ENCODE measurements around the gene NXPH2. TPM values are rescaled to one million over a fixed set of nuclear protein-coding genes. Genes with fewer than 3 reads are reported as not detected.
"Not testable (repeated sequence)": the region's sequence is repeated elsewhere in the genome, so short reads cannot be mapped to it uniquely, and the experiment has no call there.

Gene NXPH2
- total RNA-seq, 1 donor from 2014 or later, result not detected

- intact Hi-C loops (cut with DNase I), result no loop called here
- DNase-seq (no peak), ATAC-seq (ENCODE audit: poor library complexity) (no peak)
Observed at GRCh38 chr2:138658187-138658894, 121.8 kb downstream of the NXPH2 start.

- ATAC-seq (ENCODE audit: poor library complexity), result no peak
- intact Hi-C loops (cut with DNase I), result no loop called here
- no peak for DNase-seq
Observed at GRCh38 chr2:138654146-138654545, 126.0 kb downstream of the NXPH2 start.

GRCh38 chr2:138652378-138652777, 127.8 kb downstream of the NXPH2 start:
- DNase-seq, result no peak
- intact Hi-C loops (cut with DNase I), result no loop called here
- no peak for ATAC-seq (ENCODE audit: poor library complexity)

DNA sequence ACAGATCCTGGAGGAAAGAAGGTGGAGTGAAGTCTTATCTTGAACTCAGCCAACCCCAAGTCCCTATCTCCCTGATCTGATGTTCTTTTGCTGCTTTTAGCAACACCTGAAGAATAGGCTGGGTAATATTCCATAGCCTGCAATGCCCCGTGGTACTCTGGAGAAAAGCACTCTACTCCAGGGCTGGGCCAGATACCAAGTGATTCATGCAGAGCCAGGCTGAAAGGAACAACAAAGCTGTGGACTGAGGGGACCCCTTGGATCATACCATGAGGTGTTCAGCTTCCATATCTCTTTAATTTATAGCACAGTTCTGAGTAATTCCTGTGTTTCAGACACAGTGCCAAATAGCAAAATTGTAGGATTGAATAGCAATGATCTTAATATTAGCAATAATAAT, 130.6 kb downstream of the NXPH2 start:
- ATAC-seq (ENCODE audit: poor library complexity), result no peak
- intact Hi-C loops (cut with DNase I), result no loop called here
- DNase-seq, result no peak

- DNase-seq (no peak), ATAC-seq (ENCODE audit: poor library complexity) (no peak)
- intact Hi-C loops (cut with DNase I), result no loop called here
Observed at GRCh38 chr2:138648606-138649005, 131.6 kb downstream of the NXPH2 start.

DNA sequence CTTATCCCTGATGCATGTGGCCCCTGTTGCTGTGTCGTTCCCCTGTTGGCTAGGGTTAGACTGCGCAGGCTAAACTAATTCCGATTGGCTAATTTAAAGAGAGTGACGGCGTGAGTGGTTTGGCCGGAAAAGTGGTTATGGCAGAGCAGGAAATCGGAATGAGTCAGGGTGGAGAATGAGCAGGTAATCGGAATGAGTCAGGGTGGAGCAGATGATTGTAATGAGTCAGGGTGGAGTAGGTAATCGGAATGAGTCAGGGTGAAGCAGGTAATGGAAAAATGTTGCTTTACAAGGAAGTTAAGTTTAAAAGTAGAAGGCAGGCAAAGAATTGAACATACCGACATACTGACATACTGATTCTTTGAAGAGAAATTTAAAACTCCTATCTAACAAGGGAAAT, 135.4 kb downstream of the NXPH2 start:
- intact Hi-C loops (cut with DNase I); DNase-seq; ATAC-seq (ENCODE audit: poor library complexity): not testable (repeated sequence)

DNA sequence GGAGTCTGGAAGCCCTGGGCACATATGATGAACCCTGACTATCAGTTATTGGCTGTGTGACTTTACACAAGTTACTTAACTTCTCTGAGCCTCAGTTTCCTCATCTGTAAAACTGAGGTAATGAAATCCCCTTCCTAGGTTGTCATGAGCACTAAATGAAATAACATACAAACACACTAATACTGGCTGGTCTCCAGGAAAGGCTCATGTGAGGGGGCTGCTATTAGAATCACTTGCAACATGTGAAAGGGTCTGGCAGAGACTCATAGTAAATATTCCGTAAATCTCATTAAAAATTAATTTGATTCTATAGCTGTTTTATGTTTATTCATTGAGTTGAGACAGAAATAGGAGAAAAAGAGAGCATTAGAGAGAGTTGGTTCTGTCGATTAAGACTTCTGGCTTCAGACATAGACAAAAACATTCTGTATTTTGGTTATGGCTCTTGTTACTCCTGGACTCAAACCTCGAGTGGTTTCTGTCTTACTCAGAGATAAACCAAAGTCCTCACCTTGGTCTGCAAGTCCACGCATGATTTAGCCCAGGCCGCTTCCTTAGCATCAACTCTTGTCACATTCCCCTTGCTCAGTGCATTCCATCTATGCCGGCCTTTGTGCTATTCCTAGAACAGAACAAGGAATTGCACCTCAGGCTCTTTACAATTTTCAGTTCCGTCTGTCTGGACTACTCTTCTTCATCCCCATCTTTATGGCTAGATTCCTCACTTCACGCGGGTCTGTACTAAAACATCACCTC, 139.1 kb downstream of the NXPH2 start:
- no peak for ATAC-seq (ENCODE audit: poor library complexity)
- intact Hi-C loops (cut with DNase I), result no loop called here
- no peak for DNase-seq

GRCh38 chr2:138637686-138638085, 142.5 kb downstream of the NXPH2 start:
- DNase-seq (no peak), ATAC-seq (ENCODE audit: poor library complexity) (no peak)
- intact Hi-C loops (cut with DNase I), result no loop called here

- DNase-seq, result no peak
- intact Hi-C loops (cut with DNase I), result no loop called here
- ATAC-seq (ENCODE audit: poor library complexity), result no peak
Observed at GRCh38 chr2:138637061-138637460, 143.1 kb downstream of the NXPH2 start.

GRCh38 chr2:138633049-138633448, 147.1 kb downstream of the NXPH2 start:
- ATAC-seq (ENCODE audit: poor library complexity), result no peak
- intact Hi-C loops (cut with DNase I), result no loop called here
- DNase-seq, result no peak

GRCh38 chr2:138632066-138632620, 148.0 kb downstream of the NXPH2 start:
- ATAC-seq (ENCODE audit: poor library complexity) (no peak), DNase-seq (no peak)

DNA sequence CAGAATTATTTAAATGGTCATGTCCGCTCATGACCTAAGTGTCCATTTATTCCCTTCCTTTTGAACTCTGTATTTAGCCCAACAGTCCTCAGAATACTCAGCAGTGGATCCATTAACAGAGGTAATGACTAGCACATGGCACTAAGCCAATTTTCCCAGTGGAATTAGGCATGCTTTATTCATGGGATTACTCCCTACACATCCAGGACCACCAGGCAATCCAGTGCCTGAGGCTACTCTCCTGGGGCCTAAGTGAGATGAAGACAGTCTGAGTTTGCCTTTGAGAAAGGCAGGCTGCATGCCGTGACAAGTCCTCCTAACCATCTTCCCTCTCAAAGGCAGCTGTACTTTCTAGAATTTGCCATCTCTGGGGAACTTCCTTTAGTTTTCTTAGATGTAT, 150.0 kb downstream of the NXPH2 start:
- no peak for ATAC-seq (ENCODE audit: poor library complexity)
- intact Hi-C loops (cut with DNase I), result no loop called here
- no peak for DNase-seq

More at GRCh38 chr2:138632066-138632620, 148.0 kb downstream of the NXPH2 start:
- intact Hi-C loops (cut with DNase I), result no loop called here

- intact Hi-C loops (cut with DNase I), result no loop called here
- ATAC-seq (ENCODE audit: poor library complexity), result no peak
- no peak for DNase-seq
Observed at GRCh38 chr2:138626148-138626547, 154.0 kb downstream of the NXPH2 start.

DNA sequence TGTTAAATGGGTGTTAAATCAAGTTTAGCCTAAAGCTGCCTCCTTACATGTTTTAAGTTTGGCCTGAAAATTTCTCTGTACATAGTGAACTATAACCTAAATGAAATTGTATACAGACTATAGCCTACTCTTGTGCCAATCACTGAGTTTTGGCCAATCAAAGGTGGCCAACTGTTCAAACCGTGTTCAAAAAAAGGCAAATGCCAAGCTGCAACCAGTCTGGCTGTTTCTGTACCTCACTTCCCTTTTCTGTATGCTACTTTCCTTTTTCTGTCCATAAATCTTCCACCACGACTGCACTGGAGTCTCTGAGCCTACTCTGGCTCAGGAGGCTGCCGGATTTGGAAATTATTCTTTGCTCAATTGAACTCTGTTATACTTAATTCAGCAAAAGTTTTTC, 157.6 kb downstream of the NXPH2 start:
- ATAC-seq (ENCODE audit: poor library complexity) (no peak), DNase-seq (no peak)
- intact Hi-C loops (cut with DNase I), result no loop called here

- DNase-seq (no peak), ATAC-seq (ENCODE audit: poor library complexity) (no peak)
- intact Hi-C loops (cut with DNase I), result no loop called here
Observed at GRCh38 chr2:138621139-138621538, 159.1 kb downstream of the NXPH2 start.

DNA sequence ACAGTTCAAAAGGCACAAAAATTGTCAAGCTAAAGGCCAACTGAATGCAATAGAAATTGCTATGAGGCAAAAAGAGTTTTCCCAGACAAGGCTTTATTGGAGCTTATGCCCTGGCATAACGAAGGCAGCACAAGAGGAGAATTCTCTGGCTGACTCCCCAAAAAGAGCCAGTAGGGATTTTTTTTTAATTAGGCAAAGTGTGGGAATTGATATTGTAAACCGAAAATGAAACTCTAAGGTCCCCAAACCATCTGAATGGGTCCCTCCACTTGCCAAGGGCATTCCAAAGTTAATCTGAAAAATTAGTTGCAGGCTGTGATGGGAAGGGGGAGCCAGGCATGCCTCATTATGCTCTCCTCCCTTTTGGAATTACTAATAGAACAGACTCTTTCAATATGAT, 159.8 kb downstream of the NXPH2 start:
- DNase-seq (no peak), ATAC-seq (ENCODE audit: poor library complexity) (no peak)
- intact Hi-C loops (cut with DNase I), result no loop called here
